DND-41 (cell line): ENCODE measurements around the gene PVRIG.
"Not testable (repeated sequence)": the region's sequence is repeated elsewhere in the genome, so short reads cannot be mapped to it uniquely, and the experiment has no call there.

Experiments
- EZH2 ChIP-seq: IDR thresholded peaks from 3 replicates; pipeline ENCODE4 v1.6.1; 2012; ENCODE audit warnings: borderline replicate concordance, low read depth, mild to moderate bottlenecking, moderate library complexity, low read length, inconsistent platforms; ENCODE audit not compliant: severe bottlenecking
- TF ChIP-seq, protein P1 (sequence below): IDR thresholded peaks from 2 replicates; pipeline ENCODE4 v1.5.1; 2012; ENCODE audit warnings: borderline replicate concordance, low read length, moderate library complexity, mild to moderate bottlenecking; ENCODE audit not compliant: poor library complexity, severe bottlenecking; ENCODE audit errors: extremely low read depth

DNA sequence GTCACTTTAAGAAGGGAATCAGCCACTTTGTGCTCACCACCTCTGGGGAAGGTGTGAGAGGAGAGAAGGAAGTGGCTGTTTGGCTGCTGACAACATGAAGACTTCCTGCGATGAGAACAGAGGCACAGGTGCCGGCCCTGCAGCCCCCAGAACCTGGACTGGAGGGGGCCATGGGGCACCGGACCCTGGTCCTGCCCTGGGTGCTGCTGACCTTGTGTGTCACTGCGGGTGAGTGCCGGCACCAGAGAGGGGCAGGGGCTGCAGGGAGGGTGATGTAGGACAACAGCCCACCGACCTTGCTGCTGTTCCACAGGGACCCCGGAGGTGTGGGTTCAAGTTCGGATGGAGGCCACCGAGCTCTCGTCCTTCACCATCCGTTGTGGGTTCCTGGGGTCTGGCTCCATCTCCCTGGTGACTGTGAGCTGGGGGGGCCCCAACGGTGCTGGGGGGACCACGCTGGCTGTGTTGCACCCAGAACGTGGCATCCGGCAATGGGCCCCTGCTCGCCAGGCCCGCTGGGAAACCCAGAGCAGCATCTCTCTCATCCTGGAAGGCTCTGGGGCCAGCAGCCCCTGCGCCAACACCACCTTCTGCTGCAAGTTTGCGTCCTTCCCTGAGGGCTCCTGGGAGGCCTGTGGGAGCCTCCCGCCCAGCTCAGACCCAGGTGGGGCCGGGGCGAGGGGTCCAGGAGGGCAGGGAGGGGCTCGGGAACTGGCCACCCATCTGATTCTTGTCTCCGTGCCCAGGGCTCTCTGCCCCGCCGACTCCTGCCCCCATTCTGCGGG lies at the start of gene PVRIG:
- TF ChIP-seq, protein P1, sequence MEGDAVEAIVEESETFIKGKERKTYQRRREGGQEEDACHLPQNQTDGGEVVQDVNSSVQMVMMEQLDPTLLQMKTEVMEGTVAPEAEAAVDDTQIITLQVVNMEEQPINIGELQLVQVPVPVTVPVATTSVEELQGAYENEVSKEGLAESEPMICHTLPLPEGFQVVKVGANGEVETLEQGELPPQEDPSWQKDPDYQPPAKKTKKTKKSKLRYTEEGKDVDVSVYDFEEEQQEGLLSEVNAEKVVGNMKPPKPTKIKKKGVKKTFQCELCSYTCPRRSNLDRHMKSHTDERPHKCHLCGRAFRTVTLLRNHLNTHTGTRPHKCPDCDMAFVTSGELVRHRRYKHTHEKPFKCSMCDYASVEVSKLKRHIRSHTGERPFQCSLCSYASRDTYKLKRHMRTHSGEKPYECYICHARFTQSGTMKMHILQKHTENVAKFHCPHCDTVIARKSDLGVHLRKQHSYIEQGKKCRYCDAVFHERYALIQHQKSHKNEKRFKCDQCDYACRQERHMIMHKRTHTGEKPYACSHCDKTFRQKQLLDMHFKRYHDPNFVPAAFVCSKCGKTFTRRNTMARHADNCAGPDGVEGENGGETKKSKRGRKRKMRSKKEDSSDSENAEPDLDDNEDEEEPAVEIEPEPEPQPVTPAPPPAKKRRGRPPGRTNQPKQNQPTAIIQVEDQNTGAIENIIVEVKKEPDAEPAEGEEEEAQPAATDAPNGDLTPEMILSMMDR = not testable (repeated sequence)
- TF ChIP-seq EZH2 = not testable (repeated sequence)
